GM18520 (cell line): Measurements from ENCODE around the gene LRRC8D.

ENCODE experiments used
- ATAC-seq: cut with Tn5 transposase; IDR thresholded peaks from one replicate; pipeline ENCODE4 v1.9.1; 2021; ENCODE audit not compliant: unreplicated experiment

Gene LRRC8D

GRCh38 chr1:89865498-89866382 is 44.9 kb downstream of the LRRC8D start:
- no peak for ATAC-seq

GRCh38 chr1:89866568-89866967 is 45.7 kb downstream of the LRRC8D start:
- ATAC-seq: no peak

- ATAC-seq: no peak
These were observed 50.2 kb downstream of the LRRC8D start for GRCh38 chr1:89870998-89871397.

GRCh38 chr1:89871768-89872473 is 51.1 kb downstream of the LRRC8D start:
- ATAC-seq: no peak

GRCh38 chr1:89872567-89872966 is 51.7 kb downstream of the LRRC8D start:
- ATAC-seq: no peak

GRCh38 chr1:89873288-89873687 is 52.5 kb downstream of the LRRC8D start:
- ATAC-seq: no peak

GRCh38 chr1:89873770-89874169 is 52.9 kb downstream of the LRRC8D start:
- ATAC-seq: no peak

GRCh38 chr1:89876463-89876862 is 55.6 kb downstream of the LRRC8D start:
- no peak for ATAC-seq

- no peak for ATAC-seq
These were observed 56.9 kb downstream of the LRRC8D start for GRCh38 chr1:89877756-89878155.

GRCh38 chr1:89878256-89878655 is 57.4 kb downstream of the LRRC8D start:
- ATAC-seq: no peak

GRCh38 chr1:89880679-89881078 is 59.8 kb downstream of the LRRC8D start:
- no peak for ATAC-seq

GRCh38 chr1:89881415-89882058 is 60.7 kb downstream of the LRRC8D start:
- no peak for ATAC-seq

- ATAC-seq: no peak
These were observed 61.7 kb downstream of the LRRC8D start for GRCh38 chr1:89882348-89883029.

- no peak for ATAC-seq
These were observed 62.2 kb downstream of the LRRC8D start for GRCh38 chr1:89883030-89883379.

GRCh38 chr1:89884718-89885596 is 64.1 kb downstream of the LRRC8D start:
- ATAC-seq: no peak

GRCh38 chr1:89887270-89887669 is 66.4 kb downstream of the LRRC8D start:
- no peak for ATAC-seq

GRCh38 chr1:89887713-89888112 is 66.9 kb downstream of the LRRC8D start:
- ATAC-seq: no peak

- ATAC-seq: no peak
These were observed 67.9 kb downstream of the LRRC8D start for GRCh38 chr1:89888480-89889322.

- no peak for ATAC-seq
These were observed 68.4 kb downstream of the LRRC8D start for GRCh38 chr1:89889323-89889615.
